DMS153 treated with DMSO at 0.1 percent for 48 hours (cell line): ENCODE results near the gene KTI12.
"Not testable (repeated sequence)": the region's sequence is repeated elsewhere in the genome, so short reads cannot be mapped to it uniquely, and the experiment has no call there.

Source experiments
- DNase-seq: peaks from one replicate; lab custom pipeline; 2025; ENCODE audit not compliant: unreplicated experiment; lab: John Stamatoyannopoulos, UW

KTI12 gene, protein sequence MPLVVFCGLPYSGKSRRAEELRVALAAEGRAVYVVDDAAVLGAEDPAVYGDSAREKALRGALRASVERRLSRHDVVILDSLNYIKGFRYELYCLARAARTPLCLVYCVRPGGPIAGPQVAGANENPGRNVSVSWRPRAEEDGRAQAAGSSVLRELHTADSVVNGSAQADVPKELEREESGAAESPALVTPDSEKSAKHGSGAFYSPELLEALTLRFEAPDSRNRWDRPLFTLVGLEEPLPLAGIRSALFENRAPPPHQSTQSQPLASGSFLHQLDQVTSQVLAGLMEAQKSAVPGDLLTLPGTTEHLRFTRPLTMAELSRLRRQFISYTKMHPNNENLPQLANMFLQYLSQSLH

DNA sequence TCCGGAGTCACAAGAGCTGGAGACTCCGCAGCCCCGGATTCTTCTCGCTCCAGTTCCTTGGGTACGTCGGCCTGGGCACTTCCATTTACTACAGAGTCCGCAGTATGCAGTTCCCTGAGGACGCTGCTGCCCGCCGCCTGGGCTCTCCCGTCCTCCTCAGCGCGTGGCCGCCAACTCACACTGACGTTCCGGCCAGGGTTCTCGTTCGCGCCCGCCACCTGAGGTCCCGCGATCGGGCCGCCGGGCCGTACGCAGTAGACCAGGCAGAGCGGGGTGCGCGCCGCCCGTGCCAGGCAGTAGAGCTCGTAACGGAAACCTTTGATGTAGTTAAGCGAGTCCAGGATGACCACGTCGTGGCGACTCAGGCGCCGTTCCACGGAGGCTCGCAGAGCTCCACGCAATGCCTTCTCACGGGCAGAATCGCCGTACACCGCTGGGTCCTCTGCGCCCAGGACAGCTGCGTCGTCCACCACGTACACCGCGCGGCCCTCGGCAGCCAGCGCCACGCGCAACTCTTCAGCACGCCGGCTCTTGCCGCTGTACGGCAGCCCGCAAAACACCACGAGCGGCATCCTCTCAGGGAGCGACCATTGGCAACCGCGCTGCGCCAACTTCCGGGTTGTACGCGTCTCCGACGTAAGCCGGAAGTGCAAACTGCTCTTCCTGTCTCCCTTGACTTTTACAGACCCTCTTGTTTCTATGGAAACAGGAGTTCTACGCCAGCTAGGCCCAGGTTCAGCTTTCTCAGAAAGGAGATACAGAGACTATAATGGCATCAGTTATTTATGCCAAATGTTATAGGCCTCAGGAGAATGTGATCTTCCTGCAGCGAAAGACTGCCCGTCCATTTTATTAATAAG lies at the start of gene KTI12:
Gene KTI12 (minus strand): TSS at position 621 of the 860 bp plus-strand sequence. CDS start 49 bp downstream, at position 572.
- peak; percentile 66 for DNase-seq

DNA sequence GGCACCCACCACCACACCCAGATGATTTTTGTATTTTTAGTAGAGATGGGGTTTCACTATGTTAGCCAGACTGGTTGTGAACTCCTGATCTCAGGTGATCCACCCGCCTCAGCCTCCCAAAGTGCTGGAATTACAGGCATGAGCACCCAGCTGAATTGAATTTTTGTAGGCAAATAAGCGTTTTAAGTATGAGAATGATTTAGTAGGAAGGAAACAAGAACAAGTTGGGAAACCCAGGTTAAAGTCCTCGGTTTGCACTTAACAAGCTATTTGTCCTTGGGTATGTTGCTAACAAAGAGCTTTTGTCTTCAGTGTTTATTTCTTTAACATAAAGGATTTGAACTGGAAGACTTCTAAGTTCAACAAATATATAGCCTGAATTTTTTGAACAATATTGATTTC lies 46.4 kb upstream of the KTI12 start:
- DNase-seq = no peak

DNA sequence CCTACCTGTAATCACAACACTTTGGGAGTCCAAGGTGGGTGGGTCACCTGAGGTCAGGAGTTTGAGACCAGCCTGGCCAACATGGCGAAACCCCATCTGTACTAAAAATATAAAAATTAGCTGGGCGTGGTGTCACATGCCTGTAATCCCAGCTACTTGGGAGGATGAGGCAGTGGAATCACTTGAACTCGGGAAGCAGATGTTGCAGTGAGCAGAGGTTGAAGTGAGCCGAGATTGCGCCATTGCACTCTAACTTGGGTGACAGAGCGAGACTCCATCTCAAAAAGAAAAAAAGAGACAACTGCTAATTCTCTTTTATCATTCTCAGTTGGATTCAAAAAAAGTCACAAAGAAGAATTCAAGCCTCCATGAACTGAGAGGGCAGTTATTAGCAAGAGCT lies 43.7 kb upstream of the KTI12 start:
- not testable (repeated sequence) for DNase-seq

- DNase-seq = no peak
Measured at GRCh38 chr1:52072291-52072690, 38.7 kb upstream of the KTI12 start.

- DNase-seq = no peak
Measured at GRCh38 chr1:52070704-52071103, 37.1 kb upstream of the KTI12 start.

- DNase-seq = no peak
Measured at GRCh38 chr1:52063192-52063591, 29.6 kb upstream of the KTI12 start.

DNA sequence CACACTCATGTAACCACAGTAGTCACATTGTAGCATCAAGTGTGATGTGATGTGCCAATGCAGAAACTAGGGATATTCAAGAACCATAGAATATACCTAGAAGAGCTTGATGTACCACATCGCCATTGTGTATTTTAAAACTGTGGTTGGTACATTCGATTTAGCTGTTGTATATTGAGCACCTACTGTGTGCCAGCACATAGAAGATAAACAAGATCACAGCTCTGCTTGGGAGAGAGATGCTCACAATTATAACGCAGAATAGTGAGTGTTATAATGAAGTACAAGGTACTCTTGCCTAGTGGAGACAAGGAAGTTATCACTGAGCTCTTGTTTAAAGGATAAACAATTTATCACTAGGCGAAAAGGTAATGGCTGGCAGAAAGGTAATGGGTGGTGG lies 27.2 kb upstream of the KTI12 start:
- no peak for DNase-seq

GRCh38 chr1:52059888-52060287 lies 26.3 kb upstream of the KTI12 start:
- no peak for DNase-seq

- no peak for DNase-seq
Measured at GRCh38 chr1:52059321-52059720, 25.7 kb upstream of the KTI12 start.

- no peak for DNase-seq
Measured at GRCh38 chr1:52057876-52058415, 24.3 kb upstream of the KTI12 start.

- no peak for DNase-seq
Measured at GRCh38 chr1:52057255-52057654, 23.6 kb upstream of the KTI12 start.

GRCh38 chr1:52056937-52057231 lies 23.3 kb upstream of the KTI12 start:
- no peak for DNase-seq

DNA sequence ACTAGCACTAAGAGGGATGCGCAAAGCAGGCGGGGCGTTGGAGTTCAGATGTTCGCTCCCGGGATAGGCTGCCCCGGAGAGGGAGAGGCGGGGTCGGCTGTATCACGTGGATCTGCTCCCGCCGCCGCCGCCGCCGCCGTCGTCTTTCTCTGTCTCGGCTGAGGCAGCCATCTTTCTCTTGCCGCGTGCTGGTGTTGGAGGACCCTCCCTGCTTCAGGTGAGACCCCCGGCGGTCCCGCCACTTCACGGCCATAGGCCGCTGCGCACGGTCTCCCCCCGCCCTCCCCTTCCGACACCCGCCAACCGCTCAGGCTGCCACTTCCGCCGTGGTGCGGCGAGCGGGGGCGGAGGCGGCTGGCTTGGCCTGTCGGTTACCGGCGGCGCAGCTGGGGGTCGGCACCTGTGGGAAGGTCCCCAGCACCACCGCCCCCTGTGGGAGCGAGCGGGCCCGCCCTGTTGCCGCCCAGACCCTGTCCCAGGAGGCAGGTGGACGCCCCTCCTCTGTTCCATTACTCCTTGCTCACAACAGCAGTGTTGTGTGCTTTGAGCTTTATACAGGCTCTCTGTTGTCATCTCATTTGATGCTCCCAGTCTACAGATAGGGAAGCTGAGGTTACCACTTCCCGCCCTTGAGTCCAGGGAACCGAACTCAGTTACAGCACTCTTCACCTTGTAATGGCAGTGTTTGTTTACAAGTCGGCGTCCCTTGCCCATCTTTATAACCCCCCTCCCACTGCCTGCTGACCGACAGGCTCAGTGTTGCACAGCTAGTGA lies 22.7 kb upstream of the KTI12 start, which contains the start of gene BTF3L4:
Gene BTF3L4 (plus strand): TSS at position 133 of the 774 bp plus-strand sequence. CDS start 3,553 bp downstream, outside the sequence.
- peak; percentile 95 for DNase-seq

GRCh38 chr1:52055866-52056162 lies 22.2 kb upstream of the KTI12 start:
- no peak for DNase-seq

DNA sequence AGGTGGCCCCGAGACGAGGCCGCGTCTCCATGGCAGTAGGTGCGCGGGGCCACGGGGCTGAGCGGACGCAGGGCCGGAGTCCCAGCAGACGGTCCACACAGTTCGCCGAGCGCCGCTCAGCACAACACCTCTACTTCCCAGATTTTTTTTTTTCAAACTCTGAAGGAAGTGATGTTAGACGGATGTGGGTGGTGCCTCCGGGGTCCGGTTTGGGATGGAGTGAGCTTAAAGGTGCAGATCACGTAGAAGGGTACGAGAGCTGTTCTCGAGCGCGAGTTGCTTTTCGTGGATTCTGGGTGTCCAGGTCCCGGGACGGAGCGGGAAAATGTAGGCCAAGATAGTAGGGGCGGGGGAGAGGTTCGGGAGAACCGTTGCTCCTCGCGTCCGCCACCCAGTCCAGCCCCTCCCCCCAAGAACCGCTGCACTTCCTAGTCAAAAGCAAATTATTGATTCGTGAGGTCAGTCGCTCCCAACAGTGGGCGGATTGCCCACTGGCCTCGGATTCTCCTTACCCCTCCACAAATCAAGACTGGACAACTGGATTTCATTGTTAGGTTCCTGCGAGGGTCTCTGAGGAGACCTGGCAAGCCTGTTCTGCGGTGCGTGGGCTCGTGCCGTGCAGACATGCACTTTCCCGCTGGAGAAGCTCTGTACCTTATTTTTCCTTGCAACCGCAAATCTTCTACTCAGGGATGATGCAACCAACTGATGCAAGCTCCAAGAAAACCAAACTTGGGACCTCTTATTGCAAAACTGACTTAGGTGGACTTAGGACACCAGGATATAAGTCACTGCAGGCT lies 21.7 kb upstream of the KTI12 start, which contains the start of gene TXNDC12:
Gene TXNDC12 (minus strand): TSS at position 126 of the 800 bp plus-strand sequence. CDS start 95 bp downstream, at position 31.
- peak; percentile 83 for DNase-seq

GRCh38 chr1:52054496-52055065 lies 21.0 kb upstream of the KTI12 start:
- no peak for DNase-seq

GRCh38 chr1:52053862-52054261 lies 20.3 kb upstream of the KTI12 start:
- DNase-seq = no peak

DNA sequence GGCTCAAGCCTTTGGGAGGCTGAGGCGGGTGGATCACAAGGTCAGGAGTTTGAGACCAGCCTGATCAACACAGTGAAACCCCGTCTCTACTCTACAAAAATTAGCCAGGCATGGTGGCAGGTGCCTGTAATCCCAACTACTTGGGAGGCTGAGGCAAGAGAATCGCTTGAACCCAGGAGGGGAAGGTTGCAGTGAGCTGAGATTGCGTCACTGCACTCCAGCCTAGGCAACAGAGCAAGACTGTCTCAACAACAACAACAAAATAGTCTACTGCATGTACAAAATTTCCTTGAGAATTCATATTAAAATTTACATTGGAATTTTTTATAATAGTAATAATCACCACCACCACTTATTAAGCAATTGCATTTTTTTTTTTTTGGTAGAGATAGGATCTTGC lies 15.7 kb upstream of the KTI12 start:
- DNase-seq = not testable (repeated sequence)

GRCh38 chr1:52045666-52046195 lies 12.1 kb upstream of the KTI12 start:
- not testable (repeated sequence) for DNase-seq

- no peak for DNase-seq
Measured at GRCh38 chr1:52045236-52045635, 11.6 kb upstream of the KTI12 start.
